DND-41 (cell line): ENCODE results near the gene MIR17HG.

ENCODE experiments used
- EZH2 ChIP-seq: IDR thresholded peaks from 3 replicates; pipeline ENCODE4 v1.6.1; 2012; ENCODE audit warnings: borderline replicate concordance, low read depth, mild to moderate bottlenecking, moderate library complexity, low read length, inconsistent platforms; ENCODE audit not compliant: severe bottlenecking
- TF ChIP-seq, protein P1 (sequence below): IDR thresholded peaks from 2 replicates; pipeline ENCODE4 v1.5.1; 2012; ENCODE audit warnings: borderline replicate concordance, low read length, moderate library complexity, mild to moderate bottlenecking; ENCODE audit not compliant: poor library complexity, severe bottlenecking; ENCODE audit errors: extremely low read depth

DNA sequence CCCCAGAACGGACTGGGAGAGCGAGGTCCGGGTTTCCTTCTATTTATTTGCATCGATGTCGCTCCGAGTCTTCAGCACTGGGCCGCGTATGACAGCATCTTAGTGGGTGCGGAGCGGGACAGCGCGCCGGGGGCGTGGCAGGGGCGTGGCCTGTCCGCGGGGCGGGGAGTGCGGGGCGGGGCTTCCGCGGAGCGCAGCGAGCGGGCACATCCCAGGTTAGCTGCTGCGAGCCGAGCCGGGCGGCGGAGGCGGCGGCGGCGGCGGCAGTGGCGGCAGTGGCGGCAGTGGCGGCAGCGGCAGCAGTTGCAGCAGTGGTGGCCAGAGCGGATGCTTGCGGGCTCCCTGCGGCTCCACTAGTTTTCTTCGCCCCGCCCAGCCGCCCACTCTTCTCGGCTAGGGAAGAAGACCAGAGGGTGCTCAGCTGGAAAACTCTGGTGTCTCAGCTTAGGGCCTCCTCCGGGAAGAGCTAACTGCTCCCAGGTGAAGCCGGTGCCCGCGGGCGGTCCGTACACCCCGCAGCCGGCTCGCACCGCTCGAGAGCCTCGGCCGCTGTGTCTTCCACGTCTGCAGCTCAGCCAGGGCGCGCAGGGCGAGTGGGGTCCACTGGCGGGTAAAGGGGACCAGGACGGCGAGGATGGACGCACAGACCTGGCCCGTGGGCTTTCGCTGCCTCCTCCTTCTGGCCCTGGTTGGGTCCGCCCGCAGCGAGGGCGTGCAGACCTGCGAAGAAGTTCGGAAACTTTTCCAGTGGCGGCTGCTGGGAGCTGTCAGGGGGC lies 51.1 kb downstream of the MIR17HG start, which contains the start of gene GPC5:
- TF ChIP-seq, protein P1, sequence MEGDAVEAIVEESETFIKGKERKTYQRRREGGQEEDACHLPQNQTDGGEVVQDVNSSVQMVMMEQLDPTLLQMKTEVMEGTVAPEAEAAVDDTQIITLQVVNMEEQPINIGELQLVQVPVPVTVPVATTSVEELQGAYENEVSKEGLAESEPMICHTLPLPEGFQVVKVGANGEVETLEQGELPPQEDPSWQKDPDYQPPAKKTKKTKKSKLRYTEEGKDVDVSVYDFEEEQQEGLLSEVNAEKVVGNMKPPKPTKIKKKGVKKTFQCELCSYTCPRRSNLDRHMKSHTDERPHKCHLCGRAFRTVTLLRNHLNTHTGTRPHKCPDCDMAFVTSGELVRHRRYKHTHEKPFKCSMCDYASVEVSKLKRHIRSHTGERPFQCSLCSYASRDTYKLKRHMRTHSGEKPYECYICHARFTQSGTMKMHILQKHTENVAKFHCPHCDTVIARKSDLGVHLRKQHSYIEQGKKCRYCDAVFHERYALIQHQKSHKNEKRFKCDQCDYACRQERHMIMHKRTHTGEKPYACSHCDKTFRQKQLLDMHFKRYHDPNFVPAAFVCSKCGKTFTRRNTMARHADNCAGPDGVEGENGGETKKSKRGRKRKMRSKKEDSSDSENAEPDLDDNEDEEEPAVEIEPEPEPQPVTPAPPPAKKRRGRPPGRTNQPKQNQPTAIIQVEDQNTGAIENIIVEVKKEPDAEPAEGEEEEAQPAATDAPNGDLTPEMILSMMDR = no peak
- TF ChIP-seq EZH2 = no peak
